A549 (cell line): ENCODE data around the gene FOXS1. TPM values are rescaled to one million over a fixed set of nuclear protein-coding genes. Genes with fewer than 3 reads are reported as not detected.

Experiments
- ATAC-seq, 2 experiments: fragments of 200-7000 bp in 1 of 2; fragments of >200 bp in 1 of 2; cut with Nextera tagmentation in 1 of 2; cut with Tn5 transposase in 1 of 2; 3 replicates each; pipeline versions ENCODE4 v1.8.0 to v1.9.1; 2018 to 2020; ENCODE audit warnings: mild to moderate bottlenecking in 1 of 2, moderate library complexity in 1 of 2
- CTCF ChIA-PET: fragments of 300-600 bp; sonication (Branson Sonifier 250); formaldehyde crosslinking; extraction: SDS; loops from one replicate; lab custom pipeline; 2021; ENCODE audit warnings: antibody characterized with exemption, inconsistent platforms; lab: Yijun Ruan, JAX
- POLR2A ChIA-PET: fragments of 350-600 bp; formaldehyde crosslinking; extraction: SDS; loops from one replicate; lab custom pipeline; 2021; ENCODE audit warnings: antibody characterized with exemption, inconsistent platforms; lab: Yijun Ruan, JAX
- DNase-seq, 2 experiments: peaks; one replicate each; pipeline versions ENCODE4 v3.0.0 to v3.0.0-alpha.2; 2011 to 2016; ENCODE audit warnings: low read depth in 1 of 2, low spot score in 1 of 2
- FAIRE-seq: peaks from 2 replicates; lab custom pipeline; 2011; peaks lifted over from hg19 to GRCh38; lab: Jason Lieb, UNC
- H3K27ac ChIP-seq, 2 experiments: fragments of >200 bp; sonication (Bioruptor Twin); formaldehyde crosslinking; 3 replicates each; pipeline ENCODE4 v1.5.1; 2016 to 2017
- H3K4me1 ChIP-seq: fragments of >200 bp; sonication (Bioruptor Twin); formaldehyde crosslinking; 3 replicates; pipeline ENCODE4 v1.6.1; 2016
- H3K4me2 ChIP-seq: fragments of >200 bp; sonication (Bioruptor Twin); formaldehyde crosslinking; 3 replicates; pipeline ENCODE4 v1.6.1; 2016
- H3K4me3 ChIP-seq: fragments of >200 bp; sonication (Bioruptor Twin); formaldehyde crosslinking; 3 replicates; pipeline ENCODE4 v1.5.1; 2016
- H3K9me3 ChIP-seq: fragments of >200 bp; sonication (Bioruptor Twin); formaldehyde crosslinking; 3 replicates; pipeline ENCODE4 v1.6.1; 2016
- BCL3 ChIP-seq: fragments of >200 bp; sonication (Bioruptor Twin); formaldehyde crosslinking; IDR thresholded peaks from 3 replicates; pipeline ENCODE4 v1.6.1; 2016
- BHLHE40 ChIP-seq: IDR thresholded peaks from 2 replicates; pipeline ENCODE4 v1.6.1; 2012; ENCODE audit warnings: low read depth, low read length, inconsistent platforms
- CHD2 ChIP-seq: fragments of 150-350 bp; IDR thresholded peaks from 2 replicates; pipeline ENCODE4 v1.6.1; 2014; ENCODE audit warnings: low read length; ENCODE audit not compliant: partially characterized antibody
- CTCF ChIP-seq: fragments of >200 bp; sonication (Bioruptor Twin); formaldehyde crosslinking; IDR thresholded peaks from 3 replicates; pipeline ENCODE4 v1.5.1; 2016
- E2F6 ChIP-seq: IDR thresholded peaks from 2 replicates; pipeline ENCODE4 v1.6.1; 2012; ENCODE audit warnings: low read depth, borderline replicate concordance
- EHF ChIP-seq: fragments of 250-450 bp; sonication (Bioruptor Pico); IDR thresholded peaks from 2 replicates; pipeline ENCODE4 v1.5.0; 2020; ENCODE audit warnings: mild to moderate bottlenecking
- EP300 ChIP-seq, 2 experiments: fragments of >200 bp; sonication (Bioruptor Twin); formaldehyde crosslinking; IDR thresholded peaks; 2 replicates in 1 of 2; 3 replicates in 1 of 2; pipeline ENCODE4 v1.6.1; 2016 to 2017
- FOSB ChIP-seq: fragments of 250-450 bp; sonication (Bioruptor Pico); IDR thresholded peaks from 2 replicates; pipeline ENCODE4 v1.5.0; 2020; ENCODE audit warnings: mild to moderate bottlenecking, moderate library complexity
- GATA3 ChIP-seq: IDR thresholded peaks from 2 replicates; pipeline ENCODE4 v1.6.1; 2012; ENCODE audit warnings: borderline replicate concordance
- HDAC2 ChIP-seq: fragments of 200-600 bp; sonication (generic); IDR thresholded peaks from 2 replicates; pipeline ENCODE4 v1.6.1; 2016
- HEYL ChIP-seq: fragments of 250-450 bp; sonication (Bioruptor Pico); IDR thresholded peaks from 2 replicates; pipeline ENCODE4 v1.8.0; 2021; ENCODE audit warnings: mild to moderate bottlenecking, moderate library complexity
- HOXB5 ChIP-seq: fragments of 250-450 bp; sonication (Bioruptor Pico); IDR thresholded peaks from 2 replicates; pipeline ENCODE4 v1.5.0; 2020; ENCODE audit warnings: mild to moderate bottlenecking, moderate library complexity
- JUNB ChIP-seq: fragments of >200 bp; sonication (Bioruptor Twin); formaldehyde crosslinking; IDR thresholded peaks from 2 replicates; pipeline ENCODE4 v1.6.1; 2016
- RCOR1 ChIP-seq: fragments of 150-350 bp; IDR thresholded peaks from 2 replicates; pipeline ENCODE4 v1.6.1; 2014; ENCODE audit warnings: antibody characterized with exemption, low read length, low read depth
- RFX5 ChIP-seq: fragments of 450-650 bp; IDR thresholded peaks from 2 replicates; pipeline ENCODE4 v1.7.1; 2014; ENCODE audit warnings: antibody characterized with exemption, mild to moderate bottlenecking, moderate library complexity
- SREBF2 ChIP-seq: fragments of 450-650 bp; IDR thresholded peaks from 2 replicates; pipeline ENCODE4 v1.6.1; 2014; ENCODE audit warnings: mild to moderate bottlenecking, moderate library complexity
- TFCP2L1 ChIP-seq: fragments of 250-450 bp; sonication (Bioruptor Pico); IDR thresholded peaks from 2 replicates; pipeline ENCODE4 v1.5.0; 2021; ENCODE audit warnings: mild to moderate bottlenecking
- TP53 ChIP-seq: fragments of 250-450 bp; sonication (Bioruptor Pico); IDR thresholded peaks from 2 replicates; pipeline ENCODE4 v1.5.0; 2021; ENCODE audit warnings: mild to moderate bottlenecking, moderate library complexity
- ZC3H11A ChIP-seq: fragments of 450-650 bp; IDR thresholded peaks from 2 replicates; pipeline ENCODE4 v1.6.1; 2014; ENCODE audit warnings: antibody characterized with exemption, mild to moderate bottlenecking
- WGBS: methylation state at CpG from one replicate; pipeline ENCODE4 v1.1.6; 2017; ENCODE audit errors: missing lambda C conversion rate; 5-methylcytosine and 5-hydroxymethylcytosine counted together
- polyA plus RNA-seq, 4 experiments: library from polyadenylated mRNA; depleted of rRNA in 3 of 4; stranded (reverse); fragments of >200 nt; fragmentation: RNase III in 1 of 4; extraction: RNeasy Plus Mini Kit Qiagen cat#74134 plus additional on column Dnase treatment in 1 of 4; gene quantifications; 2 replicates in 3 of 4; 3 replicates in 1 of 4; pipeline ENCODE4 v1.2.3, GENCODE V29; 2011 to 2017
- TF ChIP-seq, protein P1 (sequence below): IDR thresholded peaks from 2 replicates; pipeline ENCODE4 v1.6.1; 2012
- TF ChIP-seq, protein P2 (sequence below): fragments of 250-450 bp; sonication (Bioruptor Pico); IDR thresholded peaks from 2 replicates; pipeline ENCODE4 v1.5.0; 2021; ENCODE audit warnings: mild to moderate bottlenecking, moderate library complexity, borderline replicate concordance
- TF ChIP-seq, protein P3 (sequence below): IDR thresholded peaks from 2 replicates; pipeline ENCODE4 v1.6.1; 2012

FOXS1 gene
- polyA plus RNA-seq, 2 of the 4 experiments (the other 2 are of a cell fraction) = 1.5 to 3.7 TPM

GRCh38 chr20:31806564-31807355 lies 38.6 kb downstream of the FOXS1 start:
- 0 out of 3 replicates have a peak, but pooled peaks cover 4% of the 10 kb centered on the region for H3K4me1 ChIP-seq
- FAIRE-seq (no peak), DNase-seq (no peak), ATAC-seq (no peak)
- H3K9me3 ChIP-seq = no peaks in the 10 kb centered on the region
- no peak overlapping the region for H3K4me3 ChIP-seq
- no peak overlapping the region for H3K4me2 ChIP-seq
- no peak overlapping the region for H3K27ac ChIP-seq
- TF ChIP-seq ZC3H11A = no peak
- no peak for TF ChIP-seq HDAC2
- TF ChIP-seq CTCF = no peak
- no peak for TF ChIP-seq JUNB
- no peak for TF ChIP-seq FOSB (CRISPR knock-in tag)
- TF ChIP-seq HEYL (CRISPR knock-in tag) = no peak
- TF ChIP-seq, protein P1, sequence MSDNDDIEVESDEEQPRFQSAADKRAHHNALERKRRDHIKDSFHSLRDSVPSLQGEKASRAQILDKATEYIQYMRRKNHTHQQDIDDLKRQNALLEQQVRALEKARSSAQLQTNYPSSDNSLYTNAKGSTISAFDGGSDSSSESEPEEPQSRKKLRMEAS = no peak
- no peak for TF ChIP-seq RCOR1
- TF ChIP-seq RFX5 = no peak
- no peak for TF ChIP-seq E2F6
- TF ChIP-seq EHF (CRISPR knock-in tag) = no peak
- no peak for TF ChIP-seq CHD2
- TF ChIP-seq EP300 (IDR thresholded peaks at IDR 0.05) = no peak
- no peak for TF ChIP-seq BHLHE40
- TF ChIP-seq GATA3 = no peak
- TF ChIP-seq TFCP2L1 (CRISPR knock-in tag) = no peak
- TF ChIP-seq TP53 = no peak
- ChIA-PET POLR2A (no interaction called here), CTCF (interaction anchor here (0.6 to 3.8 kb wide), 8 partner anchors 9 to 224 kb away, joined by 3 to 32 read pairs (median 5); no protein-coding TSS in a partner anchor)
- 93% methylated on average over 8 of the region's 8 CpGs for WGBS

DNA sequence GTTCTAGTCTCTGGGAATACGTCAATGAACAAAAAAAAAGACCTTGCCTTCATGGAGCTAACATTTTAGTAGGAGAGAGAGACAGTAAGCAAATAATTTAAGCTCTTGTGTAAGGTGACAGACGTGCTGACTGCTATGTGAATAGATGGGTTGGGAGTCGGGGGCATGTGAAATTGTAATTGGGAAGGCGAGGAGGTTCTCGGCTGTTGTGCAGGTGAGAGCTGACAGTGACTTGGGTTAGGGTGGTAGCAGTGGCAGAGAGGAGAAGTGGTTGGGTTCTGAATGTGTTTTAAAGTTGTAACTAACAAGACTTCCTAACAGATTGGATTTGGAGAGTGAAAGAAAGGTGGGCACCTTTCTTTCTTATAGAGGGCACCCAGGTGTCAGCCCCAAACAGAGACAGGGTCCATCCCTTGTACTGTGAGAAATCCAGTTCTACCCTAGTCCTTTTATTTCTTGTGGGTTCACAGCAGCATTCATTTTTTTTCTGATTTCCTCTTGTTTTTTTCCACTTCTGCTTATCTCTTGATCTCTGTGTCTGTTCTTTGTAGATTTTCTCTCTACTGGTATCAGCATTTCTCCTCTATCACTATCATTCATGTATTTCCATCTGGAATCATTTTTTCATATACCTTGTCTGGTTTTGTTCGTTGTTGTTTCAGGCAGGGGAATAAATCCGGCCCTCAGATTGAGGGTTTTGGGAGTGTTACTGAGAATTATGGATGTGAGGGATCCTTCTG lies 41.7 kb downstream of the FOXS1 start:
- no peaks in the 10 kb centered on the region for H3K4me1 ChIP-seq
- ChIA-PET CTCF (interaction anchor here (0.5 to 2.1 kb wide), 3 partner anchors 20 to 45 kb away, joined by 3 to 5 read pairs (median 3); no protein-coding TSS in a partner anchor), POLR2A (no interaction called here)
- no peak overlapping the region for H3K4me2 ChIP-seq
- TF ChIP-seq, protein P2, sequence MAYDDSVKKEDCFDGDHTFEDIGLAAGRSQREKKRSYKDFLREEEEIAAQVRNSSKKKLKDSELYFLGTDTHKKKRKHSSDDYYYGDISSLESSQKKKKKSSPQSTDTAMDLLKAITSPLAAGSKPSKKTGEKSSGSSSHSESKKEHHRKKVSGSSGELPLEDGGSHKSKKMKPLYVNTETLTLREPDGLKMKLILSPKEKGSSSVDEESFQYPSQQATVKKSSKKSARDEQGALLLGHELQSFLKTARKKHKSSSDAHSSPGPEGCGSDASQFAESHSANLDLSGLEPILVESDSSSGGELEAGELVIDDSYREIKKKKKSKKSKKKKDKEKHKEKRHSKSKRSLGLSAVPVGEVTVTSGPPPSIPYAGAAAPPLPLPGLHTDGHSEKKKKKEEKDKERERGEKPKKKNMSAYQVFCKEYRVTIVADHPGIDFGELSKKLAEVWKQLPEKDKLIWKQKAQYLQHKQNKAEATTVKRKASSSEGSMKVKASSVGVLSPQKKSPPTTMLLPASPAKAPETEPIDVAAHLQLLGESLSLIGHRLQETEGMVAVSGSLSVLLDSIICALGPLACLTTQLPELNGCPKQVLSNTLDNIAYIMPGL (CRISPR knock-in tag) = no peak
- TF ChIP-seq SREBF2 = no peak
- TF ChIP-seq, protein P3, sequence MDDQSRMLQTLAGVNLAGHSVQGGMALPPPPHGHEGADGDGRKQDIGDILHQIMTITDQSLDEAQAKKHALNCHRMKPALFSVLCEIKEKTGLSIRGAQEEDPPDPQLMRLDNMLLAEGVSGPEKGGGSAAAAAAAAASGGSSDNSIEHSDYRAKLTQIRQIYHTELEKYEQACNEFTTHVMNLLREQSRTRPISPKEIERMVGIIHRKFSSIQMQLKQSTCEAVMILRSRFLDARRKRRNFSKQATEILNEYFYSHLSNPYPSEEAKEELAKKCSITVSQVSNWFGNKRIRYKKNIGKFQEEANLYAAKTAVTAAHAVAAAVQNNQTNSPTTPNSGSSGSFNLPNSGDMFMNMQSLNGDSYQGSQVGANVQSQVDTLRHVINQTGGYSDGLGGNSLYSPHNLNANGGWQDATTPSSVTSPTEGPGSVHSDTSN = no peak
- no peak for TF ChIP-seq HOXB5 (CRISPR knock-in tag)
- no peak for TF ChIP-seq EP300 (IDR thresholded peaks at IDR 0.05)
- TF ChIP-seq BCL3 = no peak
- TF ChIP-seq TFCP2L1 (CRISPR knock-in tag) = no peak
- no peak for TF ChIP-seq CHD2
- no peak for TF ChIP-seq JUNB
- no peaks in the 10 kb centered on the region for H3K9me3 ChIP-seq
- 93% methylated on average over 7 of the region's 7 CpGs for WGBS
- no peak overlapping the region for H3K27ac ChIP-seq
- FAIRE-seq (no peak), ATAC-seq (no peak), DNase-seq (no peak)
- no peak overlapping the region for H3K4me3 ChIP-seq
